DMS53 treated with DMSO at 0.1 percent for 48 hours (cell line): ENCODE data around the gene PDZD4.

Experiments used
- DNase-seq: peaks from one replicate; lab custom pipeline; 2025; ENCODE audit not compliant: unreplicated experiment; lab: John Stamatoyannopoulos, UW

Gene PDZD4

DNA sequence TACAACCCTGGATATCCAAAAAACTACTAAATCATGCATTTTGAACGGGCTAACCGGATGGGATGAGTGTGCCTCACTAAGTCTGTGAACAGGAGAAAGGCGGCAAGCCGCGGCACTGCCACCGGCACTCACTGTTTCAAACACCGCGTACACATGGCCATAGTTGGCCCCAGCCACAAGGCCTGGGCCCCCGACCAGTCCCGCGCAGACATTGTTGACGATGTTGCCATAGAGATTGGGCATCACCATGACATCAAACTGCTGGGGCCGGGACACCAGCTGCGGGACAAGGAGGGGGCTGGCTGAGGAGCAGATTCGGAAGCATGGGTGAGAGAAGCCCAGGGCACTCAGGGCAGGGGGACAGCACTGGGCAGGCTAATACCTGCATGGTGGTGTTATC, 43.7 kb downstream of the PDZD4 start:
- DNase-seq: no peak

DNA sequence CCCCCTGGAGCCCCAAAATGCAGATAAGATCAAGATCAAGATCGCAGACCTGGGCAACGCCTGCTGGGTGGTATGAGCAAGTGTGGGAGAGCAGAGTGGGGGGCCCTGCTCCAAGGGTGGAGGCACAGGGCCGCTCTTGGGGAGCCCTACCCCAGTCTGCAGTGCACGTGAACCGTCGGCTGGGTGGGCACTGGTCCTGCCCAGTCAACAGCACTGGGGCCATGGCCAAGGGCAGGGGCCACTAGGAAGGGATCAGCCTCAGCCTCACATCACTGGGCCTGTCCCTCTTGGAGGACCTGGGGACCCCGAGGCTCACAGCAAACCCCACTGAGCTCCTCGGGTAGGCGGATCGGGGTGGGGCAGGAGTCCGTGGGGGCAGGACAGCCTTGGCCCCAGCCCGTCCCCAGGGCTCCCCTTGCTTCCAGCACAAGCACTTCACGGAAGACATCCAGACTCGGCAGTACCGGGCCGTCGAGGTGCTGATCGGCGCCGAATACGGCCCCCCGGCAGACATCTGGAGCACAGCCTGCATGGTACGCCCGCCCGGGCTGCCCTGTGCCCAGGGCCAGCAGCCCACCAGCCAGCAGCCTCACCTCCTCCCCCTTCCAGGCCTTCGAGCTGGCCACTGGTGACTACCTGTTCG, 45.9 kb downstream of the PDZD4 start:
- no peak for DNase-seq

DNA sequence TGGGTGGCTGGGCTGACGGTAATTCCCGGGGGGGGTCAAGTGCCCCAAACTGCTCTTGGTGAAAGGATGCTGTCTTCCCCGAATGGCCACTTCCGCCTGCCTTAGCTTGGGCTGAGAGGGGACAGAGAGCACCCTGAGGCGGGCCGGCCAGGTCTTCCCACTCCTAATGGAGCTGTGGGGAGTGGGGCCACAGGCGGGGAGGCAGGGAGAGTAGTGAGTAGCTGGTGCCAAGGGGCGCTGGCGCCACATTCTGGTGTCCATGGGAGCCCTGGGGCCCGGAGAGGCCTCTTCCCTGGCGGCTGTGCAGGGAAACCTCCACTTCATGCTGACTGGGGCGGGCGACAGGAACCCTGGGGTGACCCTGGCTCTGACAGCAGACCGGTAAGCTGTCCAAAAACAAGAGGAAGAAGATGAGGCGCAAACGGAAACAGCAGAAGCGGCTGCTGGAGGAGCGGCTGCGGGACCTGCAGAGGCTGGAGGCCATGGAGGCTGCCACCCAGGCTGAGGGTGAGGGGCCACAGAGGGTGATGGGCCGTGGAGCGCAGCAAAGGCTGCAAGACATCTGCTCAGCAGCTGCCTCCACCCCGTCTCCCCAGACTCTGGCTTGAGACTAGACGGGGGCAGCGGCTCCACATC, 46.8 kb downstream of the PDZD4 start:
- no peak for DNase-seq

DNA sequence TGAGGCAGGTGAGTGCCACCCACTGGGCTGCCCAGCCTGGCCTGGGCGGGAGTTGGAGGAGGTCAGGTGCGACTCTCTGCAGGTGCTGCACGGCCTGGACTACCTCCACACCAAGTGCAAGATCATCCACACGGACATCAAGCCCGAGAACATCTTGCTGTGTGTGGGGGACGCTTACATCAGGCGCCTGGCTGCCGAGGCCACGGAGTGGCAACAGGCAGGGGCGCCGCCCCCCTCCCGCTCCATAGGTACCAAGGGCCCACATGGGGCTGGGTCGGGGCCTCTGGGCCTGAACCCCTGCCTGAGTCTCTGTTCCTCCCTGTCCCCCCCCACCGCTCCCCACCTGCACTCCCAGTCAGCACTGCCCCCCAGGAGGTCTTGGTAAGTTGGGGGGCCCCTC, 47.5 kb downstream of the PDZD4 start:
- no peak for DNase-seq

DNA sequence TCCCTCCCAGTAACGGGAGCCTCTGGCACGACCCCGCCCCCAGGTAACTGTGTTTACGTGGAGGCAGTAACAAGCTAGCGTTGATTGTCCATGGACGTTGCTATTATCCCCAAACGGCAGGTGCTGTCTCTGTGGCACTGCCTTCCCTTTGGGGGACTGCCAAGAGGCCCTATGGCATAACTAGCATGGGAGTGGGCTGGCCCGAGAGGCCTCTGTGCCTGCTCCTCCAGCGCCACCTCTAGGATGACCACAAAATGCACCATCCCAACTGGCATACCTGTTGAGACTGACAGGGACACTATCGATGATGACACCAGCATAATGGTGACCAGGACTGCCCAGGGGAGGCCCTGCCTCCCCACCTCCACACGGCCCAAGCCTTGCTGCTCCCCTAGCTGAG, 48.0 kb downstream of the PDZD4 start:
- peak; percentile 70 for DNase-seq

DNA sequence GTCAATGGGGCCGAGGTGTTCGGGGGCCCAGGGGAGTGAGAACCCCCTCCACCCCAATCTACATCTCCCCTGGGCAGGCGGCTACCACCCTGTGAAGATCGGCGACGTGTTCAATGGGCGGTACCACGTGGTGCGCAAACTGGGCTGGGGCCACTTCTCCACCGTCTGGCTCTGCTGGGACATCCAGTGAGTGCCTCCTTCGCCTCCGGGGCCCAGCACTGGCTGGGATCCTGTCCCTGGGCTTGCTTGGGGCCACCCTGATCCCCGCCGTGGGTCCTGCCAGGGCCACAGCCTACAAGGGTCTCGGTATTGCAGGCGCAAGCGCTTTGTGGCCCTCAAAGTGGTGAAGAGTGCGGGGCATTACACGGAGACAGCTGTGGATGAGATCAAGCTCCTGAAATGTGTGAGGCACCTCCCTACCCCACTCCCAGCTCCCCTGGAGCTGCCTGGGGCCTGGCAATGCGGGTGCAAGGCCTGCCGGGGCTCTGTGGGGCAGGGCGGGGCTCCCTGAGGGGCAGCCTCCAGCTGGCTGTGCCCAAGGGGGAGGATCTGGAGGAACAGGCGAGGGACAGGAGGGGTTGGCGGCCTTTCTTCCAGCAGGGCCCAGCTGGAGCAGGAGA, 48.8 kb downstream of the PDZD4 start:
- DNase-seq: peak; percentile 29

DNA sequence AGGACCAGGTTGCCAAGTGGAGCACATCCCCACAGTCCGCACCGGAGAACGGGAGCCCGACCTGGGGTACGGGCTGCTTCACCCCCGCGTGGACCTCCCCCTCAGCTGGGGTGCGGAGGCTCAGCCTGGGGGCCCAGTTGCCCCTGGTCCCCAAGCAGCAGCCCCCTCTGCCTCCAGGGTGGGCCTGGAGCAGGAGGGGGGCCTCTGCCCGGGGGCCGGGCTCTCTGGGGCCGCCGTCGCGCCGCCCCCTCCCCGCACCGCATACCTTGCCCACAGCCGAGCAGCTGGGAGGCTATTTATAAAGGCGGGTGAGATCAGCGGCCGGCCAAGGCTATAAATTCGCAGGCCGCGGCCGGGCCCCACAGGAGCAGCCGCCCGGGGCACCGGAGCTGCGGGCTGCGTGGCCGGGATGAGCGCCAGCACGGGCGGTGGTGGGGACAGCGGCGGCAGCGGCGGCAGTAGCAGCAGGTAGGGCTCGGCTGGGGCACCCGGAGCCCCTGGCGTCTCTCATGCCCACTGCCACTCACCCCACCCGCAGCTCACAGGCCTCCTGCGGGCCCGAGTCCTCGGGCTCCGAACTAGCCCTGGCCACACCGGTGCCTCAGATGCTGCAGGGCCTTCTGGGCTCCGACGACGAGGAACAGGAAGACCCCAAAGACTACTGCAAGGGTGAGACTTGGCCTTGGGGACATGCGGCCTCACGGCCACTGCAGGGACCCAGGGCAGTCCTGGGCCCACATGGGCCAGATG, 49.5 kb downstream of the PDZD4 start, which contains the start of gene SRPK3:
TSS of gene SRPK3 (plus strand) at position 364 of the 750 bp plus-strand sequence. CDS start at position 410, 46 bp downstream.
- DNase-seq: no peak

DNA sequence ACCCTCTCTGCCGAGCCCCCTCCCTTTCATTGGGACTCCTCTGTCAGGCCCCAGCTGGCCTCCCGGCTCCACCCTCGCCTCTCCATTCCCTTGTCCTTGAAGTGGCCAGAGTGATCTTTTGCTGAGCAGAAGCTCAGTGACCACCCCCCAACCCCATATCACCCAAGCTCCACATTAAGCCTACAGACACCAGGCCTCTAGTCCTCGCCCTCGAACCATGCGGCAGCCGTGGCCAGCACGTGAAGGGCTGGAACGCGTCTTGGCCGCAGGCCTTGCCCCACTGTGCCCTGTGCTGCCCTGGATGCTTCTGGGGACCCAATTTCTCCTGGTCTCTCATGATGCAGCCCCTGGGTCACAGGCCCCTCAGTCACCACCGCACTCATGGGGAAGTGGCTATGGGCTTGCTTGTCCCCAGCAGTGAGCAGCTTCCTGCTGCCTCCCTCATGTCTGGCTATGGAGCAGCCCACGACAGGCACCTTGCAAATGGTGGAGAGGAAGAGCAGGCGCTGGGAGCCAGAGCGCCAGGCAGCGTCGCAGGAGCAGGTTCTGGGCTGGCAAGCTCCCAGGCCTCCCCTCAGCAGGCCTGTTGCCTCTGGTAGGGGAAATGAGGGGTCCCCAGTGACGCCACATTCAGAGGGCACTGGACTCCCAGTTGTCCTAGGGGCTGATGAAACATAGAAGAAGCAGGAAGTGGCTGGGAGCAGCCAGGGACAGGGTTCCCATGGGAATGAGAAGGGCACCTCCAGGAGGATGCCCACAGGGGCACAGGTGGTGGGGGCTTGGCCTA, 50.3 kb downstream of the PDZD4 start:
- DNase-seq: peak; percentile 15

DNA sequence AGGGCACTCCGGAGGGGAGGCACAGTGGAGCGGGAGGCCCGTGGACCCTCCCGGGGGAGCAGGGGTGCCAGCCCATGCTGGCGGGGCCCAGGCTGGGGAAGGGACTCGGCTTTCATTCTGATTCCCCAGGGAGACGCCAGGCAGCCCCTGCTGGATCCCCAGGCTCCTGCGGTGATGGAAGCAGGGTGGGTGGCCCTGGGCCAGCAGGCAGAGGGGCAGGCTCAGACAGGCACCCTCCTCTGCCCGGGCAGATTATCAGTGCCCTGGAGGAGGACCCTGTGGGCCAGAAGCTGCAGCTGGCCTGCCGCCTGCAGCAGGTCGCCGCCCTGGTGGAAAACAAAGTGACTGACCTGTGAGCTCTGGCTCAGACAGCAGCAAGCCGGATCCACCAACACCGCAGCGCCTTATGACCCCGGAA, 51.7 kb downstream of the PDZD4 start:
- DNase-seq: no peak

DNA sequence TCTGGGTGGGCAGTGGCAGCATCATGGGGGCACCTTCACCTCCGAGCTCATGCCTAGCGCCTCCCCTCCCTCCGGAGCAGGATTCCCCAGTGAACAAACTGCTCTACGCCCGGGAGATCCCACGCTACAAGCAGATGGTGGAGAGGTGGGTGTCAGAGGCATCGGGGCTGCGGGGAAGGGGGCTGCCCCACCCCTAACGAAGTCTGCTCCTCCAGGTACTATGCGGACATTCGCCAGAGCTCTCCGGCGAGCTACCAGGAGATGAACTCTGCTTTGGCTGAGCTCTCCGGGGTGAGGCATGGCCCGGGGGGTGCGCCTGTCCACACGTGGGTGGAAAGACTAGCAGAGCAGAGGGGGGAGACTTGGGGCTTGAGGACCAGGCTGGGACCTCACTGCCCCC, 52.2 kb downstream of the PDZD4 start:
- no peak for DNase-seq

DNA sequence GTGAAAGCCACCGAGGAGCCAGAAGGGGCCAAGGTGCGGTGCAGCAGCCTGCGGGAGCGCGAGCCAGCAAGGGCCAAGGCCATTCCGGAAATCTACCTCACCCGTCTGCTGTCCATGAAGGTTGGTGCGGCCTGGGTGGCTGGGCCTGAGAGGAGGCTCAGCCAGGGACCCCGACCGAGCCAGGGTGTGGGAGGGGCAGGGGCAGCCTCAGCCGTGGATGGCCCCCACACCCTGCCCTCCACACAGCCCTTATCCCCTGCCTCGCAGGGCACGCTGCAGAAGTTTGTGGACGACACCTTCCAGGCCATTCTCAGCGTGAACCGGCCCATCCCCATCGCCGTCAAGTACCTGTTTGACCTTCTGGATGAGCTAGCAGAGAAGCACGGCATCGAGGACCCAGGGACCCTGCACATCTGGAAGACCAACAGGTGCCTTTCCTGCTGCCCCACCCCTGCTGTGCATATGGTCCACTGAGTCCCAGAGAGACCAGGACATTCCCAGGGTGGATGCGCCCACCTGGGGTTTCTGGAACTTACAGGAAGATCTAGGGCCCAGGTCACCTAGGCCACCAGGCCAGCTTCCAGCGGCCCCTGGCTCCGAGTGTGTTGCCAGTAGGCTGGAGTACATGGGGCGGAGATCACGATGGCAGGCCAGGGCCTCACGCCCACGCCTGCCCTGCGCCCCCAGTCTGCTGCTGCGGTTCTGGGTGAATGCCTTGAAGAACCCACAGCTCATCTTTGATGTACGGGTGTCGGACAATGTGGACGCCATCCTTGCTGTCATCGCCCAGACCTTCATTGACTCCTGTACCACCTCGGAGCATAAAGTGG, 52.9 kb downstream of the PDZD4 start:
- DNase-seq: no peak

DNA sequence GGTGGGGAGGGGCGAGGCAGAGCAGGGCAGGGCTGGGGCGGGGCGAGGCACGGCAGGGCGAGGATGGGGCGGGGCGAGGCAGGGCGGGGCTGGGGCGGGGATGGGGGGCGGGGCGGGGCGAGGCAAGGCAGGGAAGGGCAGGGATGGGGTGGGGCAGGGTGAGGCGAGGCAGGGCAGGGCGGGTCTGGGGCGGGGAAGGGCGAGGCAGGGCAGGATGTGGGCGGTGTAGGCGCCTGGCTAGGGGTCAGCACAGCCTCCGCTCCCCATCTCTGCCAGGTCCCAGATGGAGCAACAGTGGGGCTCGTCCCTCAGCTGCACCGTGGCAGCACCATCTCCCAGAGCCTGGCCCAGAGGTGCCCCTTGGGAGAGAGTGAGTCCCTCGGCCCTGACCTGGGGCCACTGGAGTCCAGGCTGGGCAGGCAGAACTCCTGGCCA, 53.7 kb downstream of the PDZD4 start:
- no peak for DNase-seq

DNA sequence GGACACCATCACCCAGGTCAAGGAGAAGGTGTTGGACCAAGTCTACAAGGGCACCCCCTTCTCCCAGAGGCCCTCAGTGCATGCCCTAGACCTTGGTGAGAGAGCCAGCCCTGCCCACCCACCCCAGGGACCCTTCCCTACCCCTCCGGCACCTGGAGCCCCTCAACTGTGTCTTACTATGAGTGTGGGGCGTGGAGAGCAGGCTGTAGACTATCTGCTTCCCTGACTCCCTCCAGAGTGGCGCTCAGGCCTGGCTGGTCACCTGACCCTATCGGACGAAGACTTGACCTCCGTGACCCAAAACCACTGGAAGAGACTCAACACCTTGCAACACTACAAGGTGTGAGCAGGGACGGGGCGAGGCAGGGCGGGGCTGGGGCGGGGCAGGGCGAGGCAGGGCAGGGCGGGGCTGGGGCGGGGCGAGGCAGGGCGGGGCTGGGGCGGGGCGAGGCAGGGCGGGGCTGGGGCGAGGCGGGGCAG, 54.2 kb downstream of the PDZD4 start:
- no peak for DNase-seq

DNA sequence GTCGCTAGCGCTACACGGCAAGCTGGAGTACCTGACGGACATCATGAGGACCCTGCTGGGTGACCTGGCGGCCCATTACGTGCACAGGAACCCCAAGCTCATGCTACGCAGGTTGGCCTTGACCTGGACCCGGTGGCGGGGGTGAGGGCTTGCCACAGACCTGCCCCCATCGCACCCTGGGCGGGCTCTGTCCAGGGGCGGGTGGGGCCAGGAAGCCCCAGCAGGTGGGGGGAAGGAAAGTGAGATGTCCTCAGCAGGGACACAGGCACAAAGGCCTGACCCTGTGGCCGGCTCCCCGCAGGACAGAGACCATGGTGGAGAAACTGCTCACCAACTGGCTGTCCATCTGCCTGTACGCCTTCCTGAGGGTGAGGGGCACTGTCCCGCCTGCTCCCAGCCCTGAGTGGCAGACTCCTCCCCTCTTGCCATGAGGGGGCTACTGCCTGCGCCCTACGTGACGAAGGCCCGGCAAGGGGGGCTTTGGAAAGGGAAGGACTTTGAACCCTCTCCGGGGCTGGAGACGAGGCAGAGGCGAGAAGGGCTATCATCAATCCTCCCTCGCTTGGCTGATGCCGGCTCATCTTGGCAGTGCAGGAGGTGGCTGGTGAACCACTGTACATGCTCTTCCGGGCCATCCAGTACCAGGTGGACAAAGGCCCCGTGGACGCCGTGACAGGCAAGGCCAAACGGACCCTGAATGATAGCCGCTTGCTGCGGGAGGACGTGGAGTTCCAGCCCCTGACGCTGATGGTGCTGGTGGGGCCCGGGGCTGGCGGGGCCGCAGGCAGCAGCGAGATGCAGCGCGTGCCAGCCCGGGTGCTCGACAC, 54.8 kb downstream of the PDZD4 start:
- DNase-seq: no peak

DNA sequence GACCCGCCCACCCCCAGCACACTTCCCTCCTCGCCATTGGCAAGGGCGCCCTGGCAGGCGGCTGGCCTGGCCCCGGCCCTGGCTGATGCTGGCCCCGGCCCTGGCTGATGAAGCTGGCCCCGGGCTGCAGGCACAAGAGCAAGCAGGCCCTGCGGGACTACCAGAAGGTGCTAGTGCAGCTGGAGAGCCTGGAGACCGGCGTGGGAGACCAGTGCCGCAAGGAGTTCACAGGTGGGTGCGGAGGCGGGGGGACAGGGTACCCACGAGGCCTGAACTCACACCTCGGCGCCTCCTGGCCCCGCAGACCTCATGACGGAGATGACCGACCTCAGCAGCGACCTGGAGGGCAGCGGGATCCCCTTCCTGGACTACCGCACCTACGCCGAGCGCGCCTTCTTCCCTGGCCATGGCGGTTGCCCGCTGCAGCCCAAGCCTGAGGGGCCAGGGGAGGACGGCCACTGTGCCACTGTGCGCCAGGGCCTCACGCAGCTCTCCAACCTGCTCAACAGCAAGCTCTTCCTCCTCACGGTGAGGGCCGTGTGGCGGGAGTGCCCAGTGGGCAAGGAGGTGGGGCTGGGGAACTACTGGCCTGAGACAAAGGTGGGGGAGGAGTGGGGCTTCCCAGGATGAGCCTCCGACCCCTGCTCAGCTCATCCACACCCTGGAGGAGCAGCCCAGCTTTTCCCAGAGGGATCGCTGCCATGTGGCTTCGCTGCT, 55.6 kb downstream of the PDZD4 start:
- DNase-seq: no peak

DNA sequence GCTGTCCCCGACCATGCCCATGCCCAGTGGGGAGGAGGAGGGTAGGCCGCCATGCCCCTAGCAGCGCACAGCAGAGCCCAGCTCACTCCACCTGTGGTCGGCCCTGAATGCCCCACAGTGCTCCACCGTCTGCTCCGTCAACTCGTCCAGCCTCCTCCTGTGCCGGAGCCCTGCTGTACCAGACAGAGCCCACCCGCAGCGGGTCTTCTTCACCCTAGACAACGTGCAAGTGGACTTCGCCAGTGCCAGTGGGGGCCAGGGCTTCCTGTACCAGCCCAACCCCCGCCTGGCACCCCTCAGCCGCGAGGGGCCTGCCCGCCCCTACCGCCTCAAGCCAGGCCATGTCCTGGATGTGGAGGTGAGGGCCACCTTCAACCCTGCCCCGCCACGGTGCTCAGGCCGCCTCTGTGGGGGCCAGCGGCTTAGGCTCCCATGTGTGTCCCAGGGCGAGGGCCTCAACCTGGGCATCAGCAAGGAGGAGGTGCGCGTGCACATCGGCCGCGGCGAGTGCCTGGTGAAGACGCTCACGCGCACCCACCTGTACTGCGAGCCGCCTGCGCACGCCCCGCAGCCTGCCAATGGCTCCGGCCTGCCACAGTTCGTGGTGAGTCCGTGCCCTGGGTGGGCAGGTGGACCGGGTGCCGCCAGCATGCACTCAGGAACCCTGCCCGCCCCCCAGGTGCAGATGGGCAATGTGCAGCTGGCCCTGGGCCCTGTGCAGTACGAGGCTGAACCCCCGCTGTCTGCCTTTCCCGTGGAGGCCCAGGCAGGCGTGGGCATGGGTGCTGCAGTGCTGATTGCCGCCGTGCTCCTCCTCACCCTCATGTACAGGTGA, 56.4 kb downstream of the PDZD4 start:
- DNase-seq: no peak

DNA sequence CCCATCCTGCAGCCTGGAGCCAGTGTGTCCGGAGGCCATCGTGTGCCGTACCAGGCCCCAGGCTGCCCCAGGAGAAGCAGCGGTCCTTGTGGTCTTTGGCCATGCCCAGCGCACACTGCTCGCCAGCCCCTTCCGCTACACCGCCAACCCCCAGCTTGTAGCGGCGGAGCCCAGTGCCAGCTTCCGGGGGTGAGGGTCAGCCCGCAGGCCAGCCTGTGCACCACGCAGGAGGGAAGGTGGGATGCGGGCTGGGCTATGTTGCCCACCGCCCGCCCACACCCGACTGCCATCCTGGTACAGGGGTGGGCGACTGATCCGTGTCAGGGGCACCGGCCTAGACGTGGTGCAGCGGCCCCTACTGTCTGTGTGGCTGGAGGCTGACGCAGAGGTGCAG, 57.1 kb downstream of the PDZD4 start:
- no peak for DNase-seq
